UCSD-AML1 (cell line): ENCODE data around the gene TRPM3.

Experiments used
- DNase-seq: peaks from one replicate; lab custom pipeline; 2025; ENCODE audit not compliant: unreplicated experiment; lab: John Stamatoyannopoulos, UW

Gene TRPM3

GRCh38 chr9:70901746-70902145 lies 219.7 kb downstream of the TRPM3 start:
- no peak for DNase-seq

- DNase-seq: no peak
Observed at GRCh38 chr9:70901013-70901412, 220.4 kb downstream of the TRPM3 start.

GRCh38 chr9:70893580-70894122 lies 227.8 kb downstream of the TRPM3 start:
- DNase-seq: no peak

GRCh38 chr9:70888471-70888870 lies 232.9 kb downstream of the TRPM3 start:
- DNase-seq: no peak

- DNase-seq: no peak
Observed at GRCh38 chr9:70887826-70888225, 233.6 kb downstream of the TRPM3 start.

GRCh38 chr9:70883963-70884793 lies 237.2 kb downstream of the TRPM3 start:
- no peak for DNase-seq

- DNase-seq: no peak
Observed at GRCh38 chr9:70883056-70883455, 238.4 kb downstream of the TRPM3 start.

GRCh38 chr9:70881333-70881732 lies 240.1 kb downstream of the TRPM3 start:
- DNase-seq: no peak

- DNase-seq: no peak
Observed at GRCh38 chr9:70880535-70880934, 240.9 kb downstream of the TRPM3 start.

- DNase-seq: no peak
Observed at GRCh38 chr9:70878576-70878975, 242.8 kb downstream of the TRPM3 start.

- no peak for DNase-seq
Observed at GRCh38 chr9:70874451-70874850, 247.0 kb downstream of the TRPM3 start.

- no peak for DNase-seq
Observed at GRCh38 chr9:70873506-70873905, 247.9 kb downstream of the TRPM3 start.

- DNase-seq: no peak
Observed at GRCh38 chr9:70868661-70869652, 252.5 kb downstream of the TRPM3 start.

- DNase-seq: no peak
Observed at GRCh38 chr9:70868041-70868440, 253.4 kb downstream of the TRPM3 start.

GRCh38 chr9:70865471-70865870 lies 255.9 kb downstream of the TRPM3 start:
- no peak for DNase-seq

- DNase-seq: no peak
Observed at GRCh38 chr9:70861797-70862196, 259.6 kb downstream of the TRPM3 start.

- no peak for DNase-seq
Observed at GRCh38 chr9:70861376-70861775, 260.0 kb downstream of the TRPM3 start.

GRCh38 chr9:70859694-70860093 lies 261.7 kb downstream of the TRPM3 start:
- DNase-seq: no peak

GRCh38 chr9:70856411-70856810 lies 265.0 kb downstream of the TRPM3 start:
- no peak for DNase-seq

- DNase-seq: no peak
Observed at GRCh38 chr9:70852711-70853240, 268.6 kb downstream of the TRPM3 start.

GRCh38 chr9:70840266-70840665 lies 281.2 kb downstream of the TRPM3 start:
- DNase-seq: no peak
